ENCODE measurements around the gene CACNA1S.

The CACNA1S gene

DNA sequence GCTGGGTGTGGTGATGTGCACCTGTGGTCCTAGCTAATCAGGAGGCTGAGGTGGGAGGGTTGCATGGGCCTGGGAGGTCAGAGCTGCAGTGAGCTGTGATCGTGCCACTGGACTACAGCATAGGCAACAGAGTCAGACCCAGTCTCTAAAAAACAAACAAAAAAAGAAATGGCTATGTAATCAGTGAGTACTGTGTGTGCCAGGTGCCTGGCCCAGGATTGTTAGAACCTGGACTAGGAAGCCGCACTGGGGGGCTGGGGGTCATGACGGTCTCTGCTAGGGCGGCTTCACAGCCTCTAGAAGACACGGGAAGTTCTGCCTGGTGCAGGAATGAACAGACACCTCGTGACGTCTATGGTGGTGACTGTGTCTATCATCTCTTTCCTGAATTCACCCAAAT is 33.6 kb upstream of the CACNA1S start:
- TF ChIP-seq, protein P1, sequence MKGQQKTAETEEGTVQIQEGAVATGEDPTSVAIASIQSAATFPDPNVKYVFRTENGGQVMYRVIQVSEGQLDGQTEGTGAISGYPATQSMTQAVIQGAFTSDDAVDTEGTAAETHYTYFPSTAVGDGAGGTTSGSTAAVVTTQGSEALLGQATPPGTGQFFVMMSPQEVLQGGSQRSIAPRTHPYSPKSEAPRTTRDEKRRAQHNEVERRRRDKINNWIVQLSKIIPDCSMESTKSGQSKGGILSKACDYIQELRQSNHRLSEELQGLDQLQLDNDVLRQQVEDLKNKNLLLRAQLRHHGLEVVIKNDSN (IDR thresholded peaks at IDR 0.05) = no peak
- TF ChIP-seq NFIC (IDR thresholded peaks at IDR 0.05) (no peak), FOXM1 (IDR thresholded peaks at IDR 0.05; ENCODE audit: borderline replicate concordance, low read depth) (no peak), ZBTB7A (IDR thresholded peaks at IDR 0.05; ENCODE audit: low read depth) (no peak), RAD21 (IDR thresholded peaks at IDR 0.05; ENCODE audit: low read depth) (no peak), EP300 (IDR thresholded peaks at IDR 0.05; ENCODE audit: borderline replicate concordance) (no peak), CEBPB (IDR thresholded peaks at IDR 0.05) (no peak), TAF1 (IDR thresholded peaks at IDR 0.05; ENCODE audit: low read depth) (no peak), TEAD4 (IDR thresholded peaks at IDR 0.05) (no peak)

DNA sequence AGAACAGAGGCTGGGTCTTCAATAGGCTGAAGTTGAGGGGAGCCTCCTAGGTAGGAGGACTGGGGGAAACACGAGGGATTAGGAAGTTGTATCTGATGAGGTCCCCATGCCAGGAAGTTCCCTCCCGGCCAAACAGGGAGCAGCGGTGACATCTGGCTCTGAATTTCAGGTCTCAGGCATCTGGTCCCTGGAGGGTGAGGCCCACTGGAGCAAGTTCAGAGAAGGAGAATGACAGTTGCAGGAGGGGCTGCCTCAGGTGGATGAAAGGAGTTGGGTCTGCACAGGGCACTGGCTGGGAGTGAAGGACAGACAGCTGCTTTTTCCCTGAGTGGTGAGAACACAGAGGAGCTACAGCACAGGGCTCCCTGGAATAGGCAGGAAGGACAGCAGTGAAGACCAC is 32.9 kb upstream of the CACNA1S start:
- no peak for TF ChIP-seq EP300 (IDR thresholded peaks at IDR 0.05; ENCODE audit: borderline replicate concordance)

DNA sequence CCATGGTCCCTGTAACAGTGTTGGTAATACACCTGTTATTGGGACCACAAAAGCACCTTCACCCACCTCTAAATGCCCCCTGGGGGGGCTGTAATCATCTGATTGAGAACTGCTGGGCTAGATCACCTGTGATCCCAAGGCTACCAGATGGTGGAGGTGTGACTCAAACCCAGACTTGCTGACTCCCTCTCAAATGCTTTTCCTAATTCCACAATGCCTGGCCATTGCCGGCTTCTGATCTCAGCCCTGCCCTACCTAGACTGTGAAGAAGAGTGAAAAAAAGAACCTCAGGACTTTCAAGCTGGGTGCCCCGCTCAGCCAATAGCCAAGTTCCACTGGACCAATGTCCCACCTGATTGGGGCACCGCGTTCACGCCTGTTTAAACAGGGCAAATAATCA is 32.5 kb upstream of the CACNA1S start:
- TF ChIP-seq EP300 (IDR thresholded peaks at IDR 0.05; ENCODE audit: borderline replicate concordance) (no peak), ZBTB7A (IDR thresholded peaks at IDR 0.05; ENCODE audit: low read depth) (no peak), TCF12 (IDR thresholded peaks at IDR 0.05; ENCODE audit: low read depth) (no peak), EGR1 (IDR thresholded peaks at IDR 0.05) (no peak), REST (IDR thresholded peaks at IDR 0.05; ENCODE audit: low read depth) (no peak), RAD21 (IDR thresholded peaks at IDR 0.05; ENCODE audit: low read depth) (no peak), NFIC (IDR thresholded peaks at IDR 0.05) (no peak), TAF1 (IDR thresholded peaks at IDR 0.05; ENCODE audit: low read depth) (no peak), TEAD4 (IDR thresholded peaks at IDR 0.05) (no peak), CEBPB (IDR thresholded peaks at IDR 0.05) (no peak), FOXM1 (IDR thresholded peaks at IDR 0.05; ENCODE audit: borderline replicate concordance, low read depth) (no peak), CREB1 (IDR thresholded peaks at IDR 0.05; ENCODE audit: low read depth) (no peak), YY1 (IDR thresholded peaks at IDR 0.05; ENCODE audit: low read depth) (no peak)
- TF ChIP-seq, protein P2, sequence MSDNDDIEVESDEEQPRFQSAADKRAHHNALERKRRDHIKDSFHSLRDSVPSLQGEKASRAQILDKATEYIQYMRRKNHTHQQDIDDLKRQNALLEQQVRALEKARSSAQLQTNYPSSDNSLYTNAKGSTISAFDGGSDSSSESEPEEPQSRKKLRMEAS (IDR thresholded peaks at IDR 0.05) = no peak
- TF ChIP-seq, protein P1 (IDR thresholded peaks at IDR 0.05) = no peak

DNA sequence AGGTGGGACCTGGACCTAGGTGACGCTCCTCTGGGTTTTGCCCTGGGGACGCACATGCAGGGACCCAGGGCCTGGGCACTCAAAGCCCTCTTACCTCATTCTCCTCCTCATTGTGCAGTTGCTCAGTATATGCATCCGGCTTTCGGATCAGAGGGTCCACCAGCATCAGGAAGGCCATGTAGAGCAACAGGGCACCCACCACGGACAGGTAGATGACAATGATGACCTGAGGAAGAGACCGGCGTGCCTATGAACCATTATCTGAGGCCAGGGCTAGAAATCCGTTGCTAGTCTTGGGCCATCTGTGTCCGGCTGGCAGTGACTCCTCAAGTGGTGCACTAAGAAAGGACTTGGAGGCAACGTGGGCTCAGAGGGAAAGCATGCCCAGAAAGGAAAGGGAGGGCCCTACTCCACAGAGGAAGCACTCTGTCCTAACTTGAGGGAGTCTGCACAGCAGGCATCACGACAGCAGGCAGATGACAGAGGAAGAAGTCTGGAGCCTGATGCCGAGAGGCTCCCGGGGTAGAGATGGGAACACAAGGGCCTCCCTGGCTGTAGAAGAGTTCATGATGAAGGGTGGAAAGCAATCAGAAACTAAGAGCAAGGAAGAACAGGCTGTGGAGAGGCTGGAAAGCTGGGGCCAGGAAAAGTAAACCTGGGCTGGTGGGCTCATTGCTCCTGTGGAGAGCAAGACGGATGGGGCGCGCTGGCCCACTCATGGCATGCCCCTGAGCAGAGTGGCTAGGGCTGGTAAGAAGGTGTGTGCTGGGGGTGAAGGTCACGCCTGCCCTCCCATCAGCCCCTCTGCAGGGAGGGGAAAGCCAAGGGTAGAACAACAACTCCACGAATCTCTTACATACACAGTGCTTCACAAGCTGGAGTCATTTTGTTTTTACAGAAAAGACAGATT is 31.8 kb upstream of the CACNA1S start:
- TF ChIP-seq YY1 (IDR thresholded peaks at IDR 0.05; ENCODE audit: low read depth) (no peak), CREB1 (IDR thresholded peaks at IDR 0.05; ENCODE audit: low read depth) (no peak), TEAD4 (IDR thresholded peaks at IDR 0.05) (no peak), EP300 (IDR thresholded peaks at IDR 0.05; ENCODE audit: borderline replicate concordance) (no peak), EGR1 (IDR thresholded peaks at IDR 0.05) (no peak), ZBTB7A (IDR thresholded peaks at IDR 0.05; ENCODE audit: low read depth) (no peak)
- TF ChIP-seq, protein P1 (IDR thresholded peaks at IDR 0.05) = no peak

DNA sequence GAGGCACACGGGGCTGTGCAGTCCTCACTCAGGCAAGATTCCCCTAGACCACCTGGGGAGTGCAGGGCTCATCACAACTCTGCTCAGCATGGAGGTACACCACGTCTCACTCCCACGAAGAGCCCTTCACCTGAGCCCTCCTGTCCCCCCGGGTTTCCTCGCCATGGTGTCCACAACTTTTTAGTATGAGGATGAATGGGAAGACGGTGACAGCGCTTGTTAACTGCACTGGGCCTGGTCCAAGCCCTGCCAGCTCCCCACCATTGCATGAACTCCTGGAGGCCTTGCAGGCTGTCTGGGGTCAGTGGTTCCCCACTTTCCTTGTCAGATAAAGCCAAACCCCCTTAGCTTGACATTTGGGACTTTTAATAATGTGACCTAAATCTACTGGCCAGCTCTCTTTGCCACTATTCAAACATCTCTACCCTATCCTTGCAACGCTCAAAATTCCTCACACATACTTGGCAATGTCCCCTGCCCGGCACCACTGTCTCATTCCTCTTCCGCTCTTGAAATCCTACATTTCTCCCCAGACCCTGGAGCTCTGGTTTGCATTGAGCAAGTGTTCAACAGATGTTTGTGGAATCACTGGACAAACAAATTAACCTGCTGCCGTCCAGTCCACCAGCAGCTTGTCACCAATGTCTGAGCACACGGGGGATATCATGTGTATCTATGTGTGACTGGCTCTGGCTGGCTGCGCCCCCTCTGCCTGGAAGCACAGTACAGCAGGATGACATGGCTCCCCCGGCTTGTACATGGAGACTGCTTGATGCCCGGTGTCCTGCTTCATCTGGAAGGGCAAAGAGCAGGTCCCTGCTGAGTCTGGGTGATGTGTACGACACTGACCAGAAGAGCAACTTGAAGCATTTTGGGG is 30.9 kb upstream of the CACNA1S start:
- TF ChIP-seq, protein P1 (IDR thresholded peaks at IDR 0.05) = no peak
- no peak for TF ChIP-seq REST (IDR thresholded peaks at IDR 0.05; ENCODE audit: low read depth)
- no peak for TF ChIP-seq FOXM1 (IDR thresholded peaks at IDR 0.05; ENCODE audit: borderline replicate concordance, low read depth)
- no peak for TF ChIP-seq CREB1 (IDR thresholded peaks at IDR 0.05; ENCODE audit: low read depth)
- no peak for TF ChIP-seq TCF12 (IDR thresholded peaks at IDR 0.05; ENCODE audit: low read depth)
- TF ChIP-seq TEAD4 (IDR thresholded peaks at IDR 0.05) = no peak
- no peak for TF ChIP-seq RAD21 (IDR thresholded peaks at IDR 0.05; ENCODE audit: low read depth)
- no peak for TF ChIP-seq EGR1 (IDR thresholded peaks at IDR 0.05)
- no peak for TF ChIP-seq CEBPB (IDR thresholded peaks at IDR 0.05)
